SK-N-SH treated with all-trans-retinoic acid at 6 μM for 48 hours (cell line): ENCODE results near the gene AKT1S1.

Experiments used
- ATAC-seq: fragments of 200-7000 bp; cut with Tn5 transposase; 3 replicates; pipeline ENCODE4 v1.9.1; 2020; ENCODE audit warnings: mild to moderate bottlenecking, moderate library complexity
- ARNTL ChIP-seq: fragments of 450-650 bp; formaldehyde crosslinking; IDR thresholded peaks from 2 replicates; pipeline ENCODE4 v1.5.0; 2020; ENCODE audit warnings: low read depth, mild to moderate bottlenecking, moderate library complexity, borderline replicate concordance
- BACH2 ChIP-seq: fragments of 250-450 bp; sonication (Bioruptor Pico); IDR thresholded peaks from 2 replicates; pipeline ENCODE4 v1.9.0; 2021; ENCODE audit warnings: mild to moderate bottlenecking, borderline replicate concordance
- CREB5 ChIP-seq: fragments of 250-450 bp; sonication (Bioruptor Pico); IDR thresholded peaks from 2 replicates; pipeline ENCODE4 v1.5.1; 2020; ENCODE audit warnings: low read depth, mild to moderate bottlenecking, moderate library complexity
- CSRNP3 ChIP-seq: fragments of 250-450 bp; sonication (Bioruptor Pico); IDR thresholded peaks from 2 replicates; pipeline ENCODE4 v1.5.1; 2021; ENCODE audit warnings: mild to moderate bottlenecking, moderate library complexity
- ESRRG ChIP-seq: fragments of 250-450 bp; sonication (Bioruptor Pico); IDR thresholded peaks from 2 replicates; pipeline ENCODE4 v1.6.1; 2021; ENCODE audit warnings: mild to moderate bottlenecking
- ISL1 ChIP-seq: fragments of 250-450 bp; sonication (Bioruptor Pico); IDR thresholded peaks from 2 replicates; pipeline ENCODE4 v2.1.2; 2022; ENCODE audit warnings: mild to moderate bottlenecking, moderate library complexity
- OSR1 ChIP-seq: fragments of 250-450 bp; sonication (Bioruptor Pico); IDR thresholded peaks from 2 replicates; pipeline ENCODE4 v1.8.0; 2022; ENCODE audit warnings: moderate library complexity, mild to moderate bottlenecking, inconsistent platforms
- PATZ1 ChIP-seq: fragments of 250-450 bp; sonication (Bioruptor Pico); IDR thresholded peaks from 2 replicates; pipeline ENCODE4 v1.8.0; 2020; ENCODE audit warnings: mild to moderate bottlenecking, moderate library complexity, borderline replicate concordance
- PPARA ChIP-seq: fragments of 250-450 bp; sonication (Bioruptor Pico); IDR thresholded peaks from 2 replicates; pipeline ENCODE4 v1.5.0; 2020; ENCODE audit warnings: mild to moderate bottlenecking, borderline replicate concordance
- RARB ChIP-seq: fragments of 250-450 bp; sonication (Bioruptor Pico); IDR thresholded peaks from 2 replicates; pipeline ENCODE4 v1.8.0; 2021; ENCODE audit warnings: mild to moderate bottlenecking, moderate library complexity
- TOX ChIP-seq: fragments of 250-450 bp; sonication (Bioruptor Pico); IDR thresholded peaks from 2 replicates; pipeline ENCODE4 v1.8.0; 2021; ENCODE audit warnings: mild to moderate bottlenecking, moderate library complexity, borderline replicate concordance
- TSHZ2 ChIP-seq: fragments of 250-450 bp; sonication (Bioruptor Pico); IDR thresholded peaks from 2 replicates; pipeline ENCODE4 v1.5.0; 2020; ENCODE audit warnings: mild to moderate bottlenecking, moderate library complexity
- ZC3H10 ChIP-seq: fragments of 250-450 bp; sonication (Bioruptor Pico); IDR thresholded peaks from 2 replicates; pipeline ENCODE4 v1.5.1; 2021; ENCODE audit warnings: mild to moderate bottlenecking, moderate library complexity
- ZFP3 ChIP-seq: fragments of 250-450 bp; sonication (Bioruptor Pico); IDR thresholded peaks from 2 replicates; pipeline ENCODE4 v1.5.0; 2020; ENCODE audit warnings: mild to moderate bottlenecking, moderate library complexity
- ZFP30 ChIP-seq: fragments of 450-650 bp; formaldehyde crosslinking; IDR thresholded peaks from 2 replicates; pipeline ENCODE4 v1.5.0; 2022; ENCODE audit warnings: mild to moderate bottlenecking, moderate library complexity
- ZNF565 ChIP-seq: fragments of 450-650 bp; formaldehyde crosslinking; conservative IDR thresholded peaks from 2 replicates; pipeline ENCODE4 v1.5.0; 2020; ENCODE audit warnings: low read depth, mild to moderate bottlenecking, moderate library complexity
- ZNF70 ChIP-seq: fragments of 450-650 bp; formaldehyde crosslinking; IDR thresholded peaks from 2 replicates; pipeline ENCODE4 v1.5.0; 2020; ENCODE audit warnings: mild to moderate bottlenecking, moderate library complexity
- ZNF8 ChIP-seq: fragments of 450-650 bp; formaldehyde crosslinking; IDR thresholded peaks from 2 replicates; pipeline ENCODE4 v1.5.0; 2020; ENCODE audit warnings: mild to moderate bottlenecking, moderate library complexity

The AKT1S1 gene

GRCh38 chr19:49877879-49878743 lies 956 bp upstream of the AKT1S1 start:
- peak; percentile 96 for TF ChIP-seq ZFP3 (CRISPR knock-in tag)
- no peak for TF ChIP-seq TSHZ2 (CRISPR knock-in tag)
- TF ChIP-seq ZFP30, result no peak
- no peak for TF ChIP-seq ZNF565
- TF ChIP-seq ZNF8 (CRISPR knock-in tag), result no peak
- ATAC-seq, result peak; percentile 83

- TF ChIP-seq ISL1 (CRISPR knock-in tag) (no peak), CREB5 (no peak), BACH2 (CRISPR knock-in tag) (no peak), TSHZ2 (CRISPR knock-in tag) (peak; percentile 78; the same call in 1 of the 2 replicates), ZFP3 (CRISPR knock-in tag) (0 out of 2 replicates have a peak, but pooled peaks have one; percentile 36), ZNF70 (CRISPR knock-in tag) (no peak)
- TF ChIP-seq, all 23 proteins: peak for 2
- peak; percentile 75 for ATAC-seq
These were observed 634 bp downstream of the AKT1S1 start for GRCh38 chr19:49876422-49877019.

- no peak for TF ChIP-seq ZC3H10 (CRISPR knock-in tag)
- no peak for TF ChIP-seq RARB
- TF ChIP-seq ESRRG, result no peak
- TF ChIP-seq CSRNP3 (CRISPR knock-in tag), result no peak
- ATAC-seq, result peak; percentile 35
These were observed 1.2 kb downstream of the AKT1S1 start for GRCh38 chr19:49875857-49876421.

GRCh38 chr19:49875177-49875576 lies 2.0 kb downstream of the AKT1S1 start:
- no peak for ATAC-seq
- no peak for TF ChIP-seq OSR1
- TF ChIP-seq CSRNP3 (CRISPR knock-in tag), result no peak
- TF ChIP-seq TSHZ2 (CRISPR knock-in tag), result no peak
- no peak for TF ChIP-seq ZC3H10 (CRISPR knock-in tag)
- no peak for TF ChIP-seq TOX (CRISPR knock-in tag)
- TF ChIP-seq BACH2 (CRISPR knock-in tag), result no peak
- no peak for TF ChIP-seq ARNTL (CRISPR knock-in tag)
- TF ChIP-seq ZNF8 (CRISPR knock-in tag), result no peak
- TF ChIP-seq PATZ1 (CRISPR knock-in tag), result no peak
- no peak for TF ChIP-seq ISL1 (CRISPR knock-in tag)
- TF ChIP-seq ESRRG, result no peak
- no peak for TF ChIP-seq PPARA
